Nephron (organoid): Measurements from ENCODE around the gene TPH2.

Experiments
- H3K27ac Mint-ChIP-seq, 3 experiments: 2 replicates each; pipeline ENCODE4 v1.8.0; 2020; ENCODE audit warnings: mixed read lengths in 3 of 3, mild to moderate bottlenecking in 2 of 3, moderate library complexity in 1 of 3
- H3K27me3 Mint-ChIP-seq: 2 replicates; pipeline ENCODE4 v1.8.0; 2021; ENCODE audit warnings: low read depth, mild to moderate bottlenecking, moderate library complexity, mixed read lengths
- H3K36me3 Mint-ChIP-seq: 2 replicates; pipeline ENCODE4 v1.8.0; 2020; ENCODE audit warnings: low read depth, mixed read lengths
- H3K4me1 Mint-ChIP-seq: 2 replicates; pipeline ENCODE4 v1.8.0; 2020; ENCODE audit warnings: mixed read lengths
- H3K4me3 Mint-ChIP-seq, 3 experiments: 2 replicates each; pipeline ENCODE4 v1.8.0; 2020; ENCODE audit warnings: mild to moderate bottlenecking in 3 of 3, mixed read lengths in 3 of 3, moderate library complexity in 2 of 3
- H3K9me3 Mint-ChIP-seq: 2 replicates; pipeline ENCODE4 v1.8.0; 2020; ENCODE audit warnings: mixed read lengths
- TF ChIP-seq, protein P1 (sequence below), 3 experiments: fragments of 200-600 bp; sonication (generic); IDR thresholded peaks; one replicate each; pipeline ENCODE4 v1.5.0; 2021; ENCODE audit warnings: antibody characterized with exemption in 3 of 3; ENCODE audit not compliant: unreplicated experiment in 3 of 3

TPH2 gene

DNA sequence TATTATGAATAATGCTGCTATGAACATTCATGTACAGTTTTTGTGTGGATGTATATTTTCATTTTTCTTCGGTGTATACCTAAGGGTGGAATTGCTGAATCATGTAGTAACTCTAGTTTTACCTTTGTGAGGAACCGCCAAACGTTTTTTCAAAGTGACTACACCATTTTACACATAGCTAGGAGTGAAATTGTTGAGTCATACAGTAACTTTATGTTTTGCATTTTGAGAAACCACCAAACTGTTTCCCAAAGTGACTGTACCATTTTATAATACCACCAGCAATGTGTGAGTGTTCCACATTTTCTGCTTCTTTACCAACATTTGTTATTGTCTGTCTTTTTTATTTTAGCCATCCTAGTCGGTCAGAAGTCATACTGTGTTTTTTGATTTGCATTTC is 3.1 kb upstream of the TPH2 start:
- no peak overlapping the region for H3K4me3 Mint-ChIP-seq
- no peaks in the 10 kb centered on the region for H3K4me1 Mint-ChIP-seq
- TF ChIP-seq, protein P1, sequence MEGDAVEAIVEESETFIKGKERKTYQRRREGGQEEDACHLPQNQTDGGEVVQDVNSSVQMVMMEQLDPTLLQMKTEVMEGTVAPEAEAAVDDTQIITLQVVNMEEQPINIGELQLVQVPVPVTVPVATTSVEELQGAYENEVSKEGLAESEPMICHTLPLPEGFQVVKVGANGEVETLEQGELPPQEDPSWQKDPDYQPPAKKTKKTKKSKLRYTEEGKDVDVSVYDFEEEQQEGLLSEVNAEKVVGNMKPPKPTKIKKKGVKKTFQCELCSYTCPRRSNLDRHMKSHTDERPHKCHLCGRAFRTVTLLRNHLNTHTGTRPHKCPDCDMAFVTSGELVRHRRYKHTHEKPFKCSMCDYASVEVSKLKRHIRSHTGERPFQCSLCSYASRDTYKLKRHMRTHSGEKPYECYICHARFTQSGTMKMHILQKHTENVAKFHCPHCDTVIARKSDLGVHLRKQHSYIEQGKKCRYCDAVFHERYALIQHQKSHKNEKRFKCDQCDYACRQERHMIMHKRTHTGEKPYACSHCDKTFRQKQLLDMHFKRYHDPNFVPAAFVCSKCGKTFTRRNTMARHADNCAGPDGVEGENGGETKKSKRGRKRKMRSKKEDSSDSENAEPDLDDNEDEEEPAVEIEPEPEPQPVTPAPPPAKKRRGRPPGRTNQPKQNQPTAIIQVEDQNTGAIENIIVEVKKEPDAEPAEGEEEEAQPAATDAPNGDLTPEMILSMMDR (IDR thresholded peaks at IDR 0.05; ENCODE audit: unreplicated experiment in 3 of 3), result no peak
- no peaks in the 10 kb centered on the region for H3K9me3 Mint-ChIP-seq
- no peaks in the 10 kb centered on the region for H3K36me3 Mint-ChIP-seq
- no peak overlapping the region for H3K27ac Mint-ChIP-seq
- peaks cover 4% of the 10 kb centered on the region for H3K27me3 Mint-ChIP-seq

- no peaks in the 10 kb centered on the region for H3K4me1 Mint-ChIP-seq
- no peak overlapping the region for H3K4me3 Mint-ChIP-seq
- no peaks in the 10 kb centered on the region for H3K9me3 Mint-ChIP-seq
- H3K36me3 Mint-ChIP-seq, result no peaks in the 10 kb centered on the region
- TF ChIP-seq, protein P1 (IDR thresholded peaks at IDR 0.05; ENCODE audit: unreplicated experiment in 3 of 3), result no peak
- peaks cover 9% of the 10 kb centered on the region for H3K27me3 Mint-ChIP-seq
- H3K27ac Mint-ChIP-seq, result no peak overlapping the region
Measured at GRCh38 chr12:71940068-71940467, 1.4 kb downstream of the TPH2 start.

DNA sequence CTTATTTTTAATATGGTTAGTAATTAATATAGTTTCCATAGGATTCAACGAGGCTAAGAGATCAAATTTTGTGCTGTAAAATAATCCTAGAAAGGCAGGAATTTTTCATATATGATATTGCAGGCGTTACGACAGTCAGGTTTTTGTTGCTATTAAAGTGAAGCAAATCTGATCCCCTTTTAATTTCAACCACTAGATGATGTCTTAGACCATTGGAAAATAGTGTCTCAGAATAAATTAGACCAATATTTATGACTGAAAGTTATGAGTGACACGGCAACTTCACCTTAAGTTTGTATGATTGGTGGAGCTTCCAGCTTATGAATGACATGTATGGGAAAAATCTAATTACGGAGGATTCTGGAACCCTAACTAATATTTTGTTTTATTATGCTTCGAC is 2.5 kb downstream of the TPH2 start:
- no peak overlapping the region for H3K4me3 Mint-ChIP-seq
- peaks cover 9% of the 10 kb centered on the region for H3K27me3 Mint-ChIP-seq
- H3K4me1 Mint-ChIP-seq, result no peaks in the 10 kb centered on the region
- H3K36me3 Mint-ChIP-seq, result no peaks in the 10 kb centered on the region
- TF ChIP-seq, protein P1 (IDR thresholded peaks at IDR 0.05; ENCODE audit: unreplicated experiment in 3 of 3), result no peak
- H3K9me3 Mint-ChIP-seq, result no peaks in the 10 kb centered on the region
- no peak overlapping the region for H3K27ac Mint-ChIP-seq

GRCh38 chr12:71942259-71942658 is 3.6 kb downstream of the TPH2 start:
- H3K4me3 Mint-ChIP-seq, result no peak overlapping the region
- H3K27ac Mint-ChIP-seq, result no peak overlapping the region
- peaks cover 9% of the 10 kb centered on the region for H3K27me3 Mint-ChIP-seq
- no peaks in the 10 kb centered on the region for H3K9me3 Mint-ChIP-seq
- H3K36me3 Mint-ChIP-seq, result no peaks in the 10 kb centered on the region
- TF ChIP-seq, protein P1 (IDR thresholded peaks at IDR 0.05; ENCODE audit: unreplicated experiment in 3 of 3), result no peak
- H3K4me1 Mint-ChIP-seq, result no peaks in the 10 kb centered on the region

- Mint-ChIP-seq H3K9me3 (no peaks in the 10 kb centered on the region), H3K27me3 (peaks cover 9% of the 10 kb centered on the region), H3K4me3 (no peak overlapping the region), H3K36me3 (no peaks in the 10 kb centered on the region), H3K4me1 (no peaks in the 10 kb centered on the region), H3K27ac (no peak overlapping the region)
- TF ChIP-seq, protein P1 (IDR thresholded peaks at IDR 0.05; ENCODE audit: unreplicated experiment in 3 of 3), result no peak
Measured at GRCh38 chr12:71942703-71943102, 4.1 kb downstream of the TPH2 start.

DNA sequence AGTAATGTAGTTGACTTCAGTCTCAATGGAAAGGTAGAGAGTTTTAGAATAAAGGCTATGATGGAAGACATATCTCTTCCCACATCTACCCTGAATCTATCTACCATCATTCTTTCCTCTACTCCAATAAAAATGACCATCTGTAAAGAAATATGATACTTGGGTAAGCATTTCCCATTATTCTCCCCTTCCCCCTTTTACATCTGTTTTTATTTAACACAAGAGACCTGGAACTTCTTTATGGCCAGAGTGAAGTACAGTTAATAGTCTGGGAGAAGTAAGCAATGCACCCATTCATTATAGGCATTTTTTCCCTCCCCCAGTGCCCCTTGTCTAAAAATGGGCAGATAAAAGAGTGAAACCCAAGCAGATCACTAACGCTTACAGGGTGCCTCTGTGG is 6.5 kb downstream of the TPH2 start:
- Mint-ChIP-seq H3K4me3 (no peak overlapping the region), H3K4me1 (no peaks in the 10 kb centered on the region), H3K27ac (no peak overlapping the region), H3K27me3 (peaks cover 5% of the 10 kb centered on the region), H3K9me3 (no peaks in the 10 kb centered on the region), H3K36me3 (no peaks in the 10 kb centered on the region)
- TF ChIP-seq, protein P1 (IDR thresholded peaks at IDR 0.05; ENCODE audit: unreplicated experiment in 3 of 3), result no peak
